ENCODE results near the gene TUT7. TPM values are rescaled to one million over a fixed set of nuclear protein-coding genes. Genes with fewer than 3 reads are reported as not detected.

The TUT7 gene
- total RNA-seq, 1 donor, result 39.8 TPM

- Histone ChIP-seq H3K4me3 (ENCODE audit: insufficient read depth, low read length) (no peak overlapping the region), H4K20me1 (ENCODE audit: insufficient read depth, low read length) (no peaks in the 10 kb centered on the region), H2AFZ (ENCODE audit: low read length) (no peak overlapping the region), H3K27ac (ENCODE audit: low read depth, low read length) (no peak overlapping the region), H3K27me3 (ENCODE audit: insufficient read depth, low read length) (peaks cover 3% of the 10 kb centered on the region), H3K4me2 (ENCODE audit: insufficient read depth, low read length) (no peak overlapping the region), H3K79me2 (ENCODE audit: insufficient read depth, low read length) (peaks cover 19% of the 10 kb centered on the region), H3K36me3 (ENCODE audit: insufficient read depth, low read length) (peaks cover 2% of the 10 kb centered on the region), H3K4me1 (ENCODE audit: insufficient read depth, low read length) (peaks cover 16% of the 10 kb centered on the region), H3K9me3 (ENCODE audit: low read depth, low read length) (no peaks in the 10 kb centered on the region)
- TF ChIP-seq CTCF (IDR thresholded peaks at IDR 0.05; ENCODE audit: extremely low read depth, low read depth, low read length), result no peak
- peak; percentile 56 for DNase-seq (ENCODE audit: insufficient read length, low spot score, missing footprints)
These were observed 3.0 kb upstream of the TUT7 start for GRCh38 chr9:86356871-86357866.

GRCh38 chr9:86355814-86356213 is 1.6 kb upstream of the TUT7 start:
- DNase-seq (ENCODE audit: insufficient read length, low spot score, missing footprints), result peak; percentile 80
- no peak for TF ChIP-seq CTCF (IDR thresholded peaks at IDR 0.05; ENCODE audit: extremely low read depth, low read depth, low read length)
- H3K4me2 ChIP-seq (ENCODE audit: insufficient read depth, low read length), result no peak overlapping the region
- H3K9me3 ChIP-seq (ENCODE audit: low read depth, low read length), result no peaks in the 10 kb centered on the region
- H3K27me3 ChIP-seq (ENCODE audit: insufficient read depth, low read length), result no peaks in the 10 kb centered on the region
- no peak overlapping the region for H2AFZ ChIP-seq (ENCODE audit: low read length)
- peaks cover 2% of the 10 kb centered on the region for H4K20me1 ChIP-seq (ENCODE audit: insufficient read depth, low read length)
- no peak overlapping the region for H3K27ac ChIP-seq (ENCODE audit: low read depth, low read length)
- peaks cover 32% of the 10 kb centered on the region for H3K79me2 ChIP-seq (ENCODE audit: insufficient read depth, low read length)
- no peak overlapping the region for H3K4me3 ChIP-seq (ENCODE audit: insufficient read depth, low read length)
- H3K4me1 ChIP-seq (ENCODE audit: insufficient read depth, low read length), result peaks cover 26% of the 10 kb centered on the region
- H3K36me3 ChIP-seq (ENCODE audit: insufficient read depth, low read length), result peaks cover 2% of the 10 kb centered on the region

- Histone ChIP-seq H4K20me1 (ENCODE audit: insufficient read depth, low read length) (peaks cover 2% of the 10 kb centered on the region), H2AFZ (ENCODE audit: low read length) (peak overlapping the region; percentile 93), H3K36me3 (ENCODE audit: insufficient read depth, low read length) (peaks cover 6% of the 10 kb centered on the region), H3K27me3 (ENCODE audit: insufficient read depth, low read length) (no peaks in the 10 kb centered on the region), H3K4me1 (ENCODE audit: insufficient read depth, low read length) (peaks cover 34% of the 10 kb centered on the region), H3K9me3 (ENCODE audit: low read depth, low read length) (no peaks in the 10 kb centered on the region), H3K4me2 (ENCODE audit: insufficient read depth, low read length) (peak overlapping the region; percentile 96), H3K79me2 (ENCODE audit: insufficient read depth, low read length) (peaks cover 42% of the 10 kb centered on the region), H3K27ac (ENCODE audit: low read depth, low read length) (peak overlapping the region; percentile 81), H3K4me3 (ENCODE audit: insufficient read depth, low read length) (peak overlapping the region; percentile 100)
- DNase-seq (ENCODE audit: insufficient read length, low spot score, missing footprints), result peak; percentile 80
- no peak for TF ChIP-seq CTCF (IDR thresholded peaks at IDR 0.05; ENCODE audit: extremely low read depth, low read depth, low read length)
These were observed 654 bp upstream of the TUT7 start for GRCh38 chr9:86354818-86355309.

GRCh38 chr9:86353655-86354010 is 577 bp downstream of the TUT7 start:
- Histone ChIP-seq H4K20me1 (ENCODE audit: insufficient read depth, low read length) (peaks cover 3% of the 10 kb centered on the region), H3K36me3 (ENCODE audit: insufficient read depth, low read length) (peaks cover 6% of the 10 kb centered on the region), H3K4me1 (ENCODE audit: insufficient read depth, low read length) (peaks cover 39% of the 10 kb centered on the region), H3K79me2 (ENCODE audit: insufficient read depth, low read length) (peaks cover 53% of the 10 kb centered on the region), H3K27ac (ENCODE audit: low read depth, low read length) (peak overlapping the region; percentile 93), H3K4me3 (ENCODE audit: insufficient read depth, low read length) (peak overlapping the region; percentile 100), H2AFZ (ENCODE audit: low read length) (peak overlapping the region; percentile 95), H3K4me2 (ENCODE audit: insufficient read depth, low read length) (peak overlapping the region; percentile 99), H3K9me3 (ENCODE audit: low read depth, low read length) (no peaks in the 10 kb centered on the region), H3K27me3 (ENCODE audit: insufficient read depth, low read length) (no peaks in the 10 kb centered on the region)
- DNase-seq (ENCODE audit: insufficient read length, low spot score, missing footprints), result peak; percentile 56
- no peak for TF ChIP-seq CTCF (IDR thresholded peaks at IDR 0.05; ENCODE audit: extremely low read depth, low read depth, low read length)
